BJ (cell line): ENCODE results near the gene TMEM74B. TPM values are rescaled to one million over a fixed set of nuclear protein-coding genes. Genes with fewer than 3 reads are reported as not detected.

Experiments used
- CTCF ChIA-PET: fragments of 350-600 bp; formaldehyde crosslinking; extraction: SDS; loops from one replicate; lab custom pipeline; 2021; ENCODE audit warnings: antibody characterized with exemption, inconsistent platforms; lab: Yijun Ruan, JAX
- POLR2A ChIA-PET: fragments of 300-600 bp; sonication (Branson Sonifier 250); formaldehyde crosslinking; extraction: SDS; loops from one replicate; lab custom pipeline; 2021; ENCODE audit warnings: antibody characterized with exemption; lab: Charles Lee
- DNase-seq: peaks from one replicate; pipeline ENCODE4 v3.0.0-alpha.2; 2011; ENCODE audit warnings: low read depth
- H3K27me3 ChIP-seq: 2 replicates; pipeline ENCODE4 v1.6.0; 2011; ENCODE audit warnings: low read length; ENCODE audit not compliant: control insufficient read depth, insufficient read depth
- H3K36me3 ChIP-seq: 2 replicates; pipeline ENCODE4 v1.5.1; 2011; ENCODE audit warnings: low read length; ENCODE audit not compliant: control insufficient read depth, insufficient read depth
- H3K4me3 ChIP-seq: 2 replicates; pipeline ENCODE4 v1.5.1; 2011; ENCODE audit warnings: low read depth, mild to moderate bottlenecking, control low read depth, low read length
- polyA plus RNA-seq: library from polyadenylated mRNA; depleted of rRNA; stranded (reverse); fragments of >200 nt; gene quantifications from 2 replicates; pipeline ENCODE4 v1.2.3, GENCODE V29; 2011
- TF ChIP-seq, protein P1 (sequence below): IDR thresholded peaks from 2 replicates; pipeline ENCODE4 v1.5.1; 2011; ENCODE audit warnings: low read depth, mild to moderate bottlenecking, control low read depth, inconsistent platforms, low read length, moderate library complexity; ENCODE audit not compliant: insufficient read depth

Gene TMEM74B
- polyA plus RNA-seq, 1 experiment, result 0.04 TPM

DNA sequence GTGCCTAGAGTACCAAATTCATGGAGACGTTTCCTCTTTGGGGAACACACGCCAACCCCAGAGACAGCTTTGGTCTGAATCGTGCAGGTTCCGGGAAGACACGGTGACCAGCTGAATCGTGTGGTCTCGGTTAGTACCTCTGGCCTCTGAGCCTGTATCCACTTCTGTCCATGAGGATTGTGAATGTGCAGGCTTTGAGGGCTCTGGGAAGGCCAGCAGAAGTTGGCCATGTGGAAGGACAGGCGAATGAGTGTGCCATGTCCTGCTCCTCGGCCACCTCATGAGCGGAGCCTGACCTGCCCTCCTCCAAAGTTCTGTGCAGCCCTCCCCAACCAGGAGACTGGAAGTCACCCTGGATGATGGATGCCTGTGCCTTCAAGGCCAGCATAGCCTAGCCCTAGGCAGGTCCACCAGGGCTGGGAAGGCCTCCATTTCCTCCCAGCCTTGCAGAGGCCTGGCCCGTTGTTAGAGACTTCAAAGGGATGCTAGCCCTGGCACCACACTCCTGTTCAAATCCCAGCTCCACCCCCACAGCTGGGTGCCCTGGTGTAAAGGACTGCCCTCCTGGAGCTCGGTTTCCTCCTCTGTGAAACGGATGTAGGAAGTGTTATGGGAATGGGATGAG lies 1.7 kb upstream of the TMEM74B start:
- ChIA-PET POLR2A (no interaction called here), CTCF (interaction anchor here (1.0 to 1.4 kb wide), 3 partner anchors 18 to 429 kb away, joined by 3 to 4 read pairs (median 3); no protein-coding TSS in a partner anchor)
- Histone ChIP-seq H3K36me3 (no peaks in the 10 kb centered on the region), H3K27me3 (peaks cover 29% of the 10 kb centered on the region), H3K4me3 (no peak overlapping the region)
- no peak for DNase-seq
- TF ChIP-seq, protein P1, sequence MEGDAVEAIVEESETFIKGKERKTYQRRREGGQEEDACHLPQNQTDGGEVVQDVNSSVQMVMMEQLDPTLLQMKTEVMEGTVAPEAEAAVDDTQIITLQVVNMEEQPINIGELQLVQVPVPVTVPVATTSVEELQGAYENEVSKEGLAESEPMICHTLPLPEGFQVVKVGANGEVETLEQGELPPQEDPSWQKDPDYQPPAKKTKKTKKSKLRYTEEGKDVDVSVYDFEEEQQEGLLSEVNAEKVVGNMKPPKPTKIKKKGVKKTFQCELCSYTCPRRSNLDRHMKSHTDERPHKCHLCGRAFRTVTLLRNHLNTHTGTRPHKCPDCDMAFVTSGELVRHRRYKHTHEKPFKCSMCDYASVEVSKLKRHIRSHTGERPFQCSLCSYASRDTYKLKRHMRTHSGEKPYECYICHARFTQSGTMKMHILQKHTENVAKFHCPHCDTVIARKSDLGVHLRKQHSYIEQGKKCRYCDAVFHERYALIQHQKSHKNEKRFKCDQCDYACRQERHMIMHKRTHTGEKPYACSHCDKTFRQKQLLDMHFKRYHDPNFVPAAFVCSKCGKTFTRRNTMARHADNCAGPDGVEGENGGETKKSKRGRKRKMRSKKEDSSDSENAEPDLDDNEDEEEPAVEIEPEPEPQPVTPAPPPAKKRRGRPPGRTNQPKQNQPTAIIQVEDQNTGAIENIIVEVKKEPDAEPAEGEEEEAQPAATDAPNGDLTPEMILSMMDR, result no peak

DNA sequence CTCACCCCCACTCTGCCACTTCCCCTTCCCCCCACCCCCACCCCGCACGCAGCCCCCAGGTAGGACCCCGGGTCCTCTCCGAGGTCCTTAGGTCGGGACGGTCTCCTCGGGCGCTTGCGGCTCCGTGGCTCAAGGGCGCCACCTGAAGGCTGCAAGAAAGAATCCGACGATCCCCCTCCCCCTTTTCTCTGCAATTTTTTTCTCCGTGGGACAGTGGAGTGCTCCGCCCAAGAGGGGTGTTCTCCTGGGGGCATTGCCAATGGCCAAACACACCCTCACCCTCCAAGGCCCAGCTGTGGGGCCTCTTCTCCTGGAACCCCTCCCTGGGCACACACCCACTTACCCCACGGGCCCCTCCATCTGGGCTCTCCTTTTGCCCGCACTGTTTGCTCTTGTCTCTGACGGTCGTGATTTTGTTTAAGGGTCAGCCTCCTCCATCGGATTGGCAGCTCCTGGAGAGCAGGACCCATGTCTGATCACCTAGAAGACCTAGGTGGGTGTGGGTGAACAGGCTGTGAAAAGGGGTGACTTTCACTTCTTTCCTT lies 1.1 kb upstream of the TMEM74B start:
- ChIA-PET POLR2A (no interaction called here), CTCF (interaction anchor here (0.9 to 1.4 kb wide), 4 partner anchors 14 to 429 kb away, joined by 3 to 4 read pairs (median 3); no protein-coding TSS in a partner anchor)
- TF ChIP-seq, protein P1, result peak; percentile 69
- Histone ChIP-seq H3K36me3 (no peaks in the 10 kb centered on the region), H3K4me3 (peak overlapping the region; percentile 35), H3K27me3 (peaks cover 29% of the 10 kb centered on the region)
- no peak for DNase-seq

DNA sequence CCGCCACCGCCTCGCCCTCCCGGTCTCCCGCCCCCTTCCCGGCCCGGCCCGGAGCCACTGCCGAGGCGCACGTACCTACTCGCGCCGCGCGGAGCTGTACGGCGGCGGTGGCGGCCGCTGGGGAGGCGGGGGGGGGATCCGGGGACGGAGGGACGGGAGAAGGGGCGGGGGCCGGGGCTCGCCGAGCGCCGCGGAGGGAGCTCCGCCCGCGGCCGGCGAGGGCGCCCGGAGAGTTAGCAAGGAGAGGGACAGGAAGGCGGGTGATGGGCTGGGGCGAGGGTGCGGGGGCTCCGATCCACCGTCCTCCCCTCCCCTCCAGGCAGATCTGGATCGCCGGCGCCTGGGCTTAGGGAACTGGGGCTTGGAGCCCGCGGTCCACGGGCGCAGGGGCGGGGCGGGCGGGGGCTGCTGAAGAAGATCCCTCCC lies 548 bp upstream of the TMEM74B start:
- ChIA-PET CTCF (interaction anchor here (0.6 to 1.3 kb wide), 4 partner anchors 12 to 428 kb away, joined by 3 read pairs; no protein-coding TSS in a partner anchor), POLR2A (no interaction called here)
- peaks cover 29% of the 10 kb centered on the region for H3K27me3 ChIP-seq
- peak overlapping the region; percentile 35 for H3K4me3 ChIP-seq
- TF ChIP-seq, protein P1, result no peak
- DNase-seq, result no peak
- H3K36me3 ChIP-seq, result no peaks in the 10 kb centered on the region

DNA sequence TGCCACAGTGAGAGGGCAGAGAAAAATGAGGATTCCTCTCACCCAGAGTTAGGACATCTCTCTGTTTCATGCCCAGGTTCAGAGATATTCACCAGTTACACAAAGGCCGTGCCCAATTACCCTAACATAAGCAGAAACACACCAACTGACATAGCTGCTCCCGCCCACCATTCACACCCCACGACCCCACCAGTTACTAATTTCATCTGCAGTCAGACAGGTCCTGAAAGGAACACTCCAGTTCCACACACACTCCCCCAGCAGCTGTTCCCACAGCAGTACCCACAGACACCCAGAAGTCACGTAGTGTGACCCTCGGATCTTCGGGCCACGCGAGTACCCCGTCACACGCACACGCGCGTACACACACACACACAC lies 532 bp downstream of the TMEM74B start:
- H3K36me3 ChIP-seq, result no peaks in the 10 kb centered on the region
- peaks cover 26% of the 10 kb centered on the region for H3K27me3 ChIP-seq
- TF ChIP-seq, protein P1, result no peak
- DNase-seq, result no peak
- CTCF ChIA-PET, result interaction anchor here (0.6 to 1.1 kb wide), 3 partner anchors 22 to 290 kb away, joined by 3 to 5 read pairs (median 3); no protein-coding TSS in a partner anchor
- POLR2A ChIA-PET, result no interaction called here
- no peak overlapping the region for H3K4me3 ChIP-seq

DNA sequence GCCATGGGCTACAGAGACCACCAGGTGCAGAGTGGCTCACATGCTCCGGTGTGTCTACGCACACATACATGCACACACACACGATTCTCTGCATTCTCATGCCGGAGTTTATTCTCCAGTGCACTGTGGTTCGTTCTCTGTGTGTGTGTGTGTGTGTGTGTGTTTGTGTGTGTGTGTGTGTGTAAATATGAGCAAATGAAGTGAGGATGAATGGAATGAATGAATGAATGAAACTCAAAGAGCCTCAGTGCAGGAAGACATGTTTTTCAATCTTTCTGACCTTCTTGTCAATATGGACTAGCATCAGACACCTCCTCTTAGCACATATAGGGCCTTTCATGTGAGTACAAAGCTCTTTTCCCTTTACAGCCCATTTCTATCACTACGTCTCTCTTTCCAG lies 1.6 kb downstream of the TMEM74B start:
- ChIA-PET CTCF (interaction anchor here (1.1 kb wide), 1 partner anchor 23 kb away, joined by 3 read pairs; no protein-coding TSS in a partner anchor), POLR2A (no interaction called here)

More for the DNA sequence above, 1.6 kb downstream of the TMEM74B start:
- TF ChIP-seq, protein P1, result no peak
- no peak for DNase-seq
- no peaks in the 10 kb centered on the region for H3K36me3 ChIP-seq
- H3K4me3 ChIP-seq, result no peak overlapping the region
- peaks cover 25% of the 10 kb centered on the region for H3K27me3 ChIP-seq
